Body of pancreas (tissue), 4 donors: ENCODE results near the gene ZNF135. TPM values are rescaled to one million over a fixed set of nuclear protein-coding genes. Genes with fewer than 3 reads are reported as not detected.
A peak's percentile ranks its signal among the peaks of the same experiment; 100 is the strongest.

Experiments
- ATAC-seq: fragments of 150-250 bp; one replicate; pipeline ENCODE4 v1.9.1; 2016
- DNase-seq, 4 donors: peaks; one replicate each; pipeline ENCODE4 v3.0.0-alpha.2; 2019
- H3K27ac ChIP-seq, 4 donors: fragments of 200-600 bp; sonication (generic); 1 replicate in 3 of 4; 2 replicates in 1 of 4; pipeline versions ENCODE4 v1.5.1 to v1.6.1; 2016 to 2019; ENCODE audit warnings: mild to moderate bottlenecking in 1 of 4, mixed read lengths in 1 of 4, moderate library complexity in 1 of 4
- H3K27me3 ChIP-seq, 2 donors: fragments of 200-600 bp; sonication (generic); one replicate each; pipeline ENCODE4 v1.6.0; 2016; ENCODE audit warnings: mild to moderate bottlenecking in 1 of 2
- H3K36me3 ChIP-seq, 2 donors: fragments of 200-600 bp; sonication (generic); replicated peaks in 1 of 2; 2 replicates each; pipeline ENCODE4 v1.5.1; 2016; ENCODE audit warnings: low read depth in 2 of 2; ENCODE audit not compliant: insufficient read depth in 1 of 2
- H3K4me1 ChIP-seq: fragments of 200-600 bp; sonication (generic); one replicate; pipeline ENCODE4 v1.6.0; 2016
- H3K4me3 ChIP-seq, 2 donors: fragments of 200-600 bp; sonication (generic); 1 replicate in 1 of 2; 2 replicates in 1 of 2; pipeline ENCODE4 v1.5.1; 2016 to 2019
- H3K9me3 ChIP-seq, 3 donors: fragments of 200-600 bp; sonication (generic); 1 replicate in 2 of 3; 2 replicates in 1 of 3; pipeline ENCODE4 v1.5.1; 2016
- POLR2A ChIP-seq, 3 donors: fragments of 450-650 bp; IDR thresholded peaks; one replicate each; pipeline ENCODE4 v1.6.1; 2016; ENCODE audit warnings: antibody characterized with exemption in 3 of 3, mild to moderate bottlenecking in 2 of 3
- WGBS, 2 donors: methylation state at CpG; one replicate each; pipeline ENCODE4 v1.1.5; 2017; 5-methylcytosine and 5-hydroxymethylcytosine counted together
- intact Hi-C: fragments of 100-400 bp; cut with DNase I; formaldehyde crosslinking; loops from one replicate; pipeline ENCODE4 v1.15.1; 2023
- total RNA-seq, 2 donors: library from RNA; depleted of rRNA; stranded (reverse); fragments of >200 nt; gene quantifications; one replicate each; pipeline ENCODE4 v1.1.0, GENCODE V29; 2016
- TF ChIP-seq, protein P1 (sequence below), 7 experiments: fragments of 450-650 bp in 4 of 7; fragments of 200-600 bp in 3 of 7; sonication (generic) in 3 of 7; IDR thresholded peaks; one replicate each; pipeline ENCODE4 v1.5.1; 2016 to 2019; ENCODE audit warnings: antibody characterized with exemption in 7 of 7

ZNF135 gene
- total RNA-seq = 1 to 10 TPM; 3.9 to 4.9 TPM

GRCh38 chr19:58059003-58059670 is at the start of gene ZNF135:
TSS of gene ZNF135 (plus strand) at chr19:58059282. CDS start at chr19:58060003, 721 bp downstream.
- intact Hi-C loops = no loop called here
- peaks cover 0 to 25% (median 0%) of the 10 kb centered on the region in 3 donors for H3K9me3 ChIP-seq
- H3K4me3 ChIP-seq = peak within 1 kb of the TSS in 1 of 2 donors; percentile 43
- peak; percentile 95 for ATAC-seq
- peaks cover 7% of the 10 kb centered on the region for H3K4me1 ChIP-seq
- peak within 1 kb of the TSS; percentile 55 to 90 (median 85) for H3K27ac ChIP-seq
- H3K27me3 ChIP-seq = no peaks in the 10 kb centered on the region
- peaks cover 0 to 2% of the 10 kb centered on the region in 2 donors for H3K36me3 ChIP-seq
- TF ChIP-seq POLR2A (IDR thresholded peaks at IDR 0.05) = peak in 2 of 3 donors; percentile 72 to 75
- TF ChIP-seq, protein P1, sequence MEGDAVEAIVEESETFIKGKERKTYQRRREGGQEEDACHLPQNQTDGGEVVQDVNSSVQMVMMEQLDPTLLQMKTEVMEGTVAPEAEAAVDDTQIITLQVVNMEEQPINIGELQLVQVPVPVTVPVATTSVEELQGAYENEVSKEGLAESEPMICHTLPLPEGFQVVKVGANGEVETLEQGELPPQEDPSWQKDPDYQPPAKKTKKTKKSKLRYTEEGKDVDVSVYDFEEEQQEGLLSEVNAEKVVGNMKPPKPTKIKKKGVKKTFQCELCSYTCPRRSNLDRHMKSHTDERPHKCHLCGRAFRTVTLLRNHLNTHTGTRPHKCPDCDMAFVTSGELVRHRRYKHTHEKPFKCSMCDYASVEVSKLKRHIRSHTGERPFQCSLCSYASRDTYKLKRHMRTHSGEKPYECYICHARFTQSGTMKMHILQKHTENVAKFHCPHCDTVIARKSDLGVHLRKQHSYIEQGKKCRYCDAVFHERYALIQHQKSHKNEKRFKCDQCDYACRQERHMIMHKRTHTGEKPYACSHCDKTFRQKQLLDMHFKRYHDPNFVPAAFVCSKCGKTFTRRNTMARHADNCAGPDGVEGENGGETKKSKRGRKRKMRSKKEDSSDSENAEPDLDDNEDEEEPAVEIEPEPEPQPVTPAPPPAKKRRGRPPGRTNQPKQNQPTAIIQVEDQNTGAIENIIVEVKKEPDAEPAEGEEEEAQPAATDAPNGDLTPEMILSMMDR (IDR thresholded peaks at IDR 0.05) = no peak
- DNase-seq = peak; percentile 77 to 86 (median 83)
- 1% methylated on average over 15 to 48 of the region's 62 CpGs for WGBS, 2 donors

- intact Hi-C loops = no loop called here
- Histone ChIP-seq H3K27ac (peak overlapping the region in 3 of 4 donors; percentile 54 to 67 (median 59)), H3K9me3 (peaks cover 0 to 67% (median 0%) of the 10 kb centered on the region in 3 donors)
These were observed 49.8 kb upstream of the ZNF135 start for GRCh38 chr19:58009301-58009665.

DNA sequence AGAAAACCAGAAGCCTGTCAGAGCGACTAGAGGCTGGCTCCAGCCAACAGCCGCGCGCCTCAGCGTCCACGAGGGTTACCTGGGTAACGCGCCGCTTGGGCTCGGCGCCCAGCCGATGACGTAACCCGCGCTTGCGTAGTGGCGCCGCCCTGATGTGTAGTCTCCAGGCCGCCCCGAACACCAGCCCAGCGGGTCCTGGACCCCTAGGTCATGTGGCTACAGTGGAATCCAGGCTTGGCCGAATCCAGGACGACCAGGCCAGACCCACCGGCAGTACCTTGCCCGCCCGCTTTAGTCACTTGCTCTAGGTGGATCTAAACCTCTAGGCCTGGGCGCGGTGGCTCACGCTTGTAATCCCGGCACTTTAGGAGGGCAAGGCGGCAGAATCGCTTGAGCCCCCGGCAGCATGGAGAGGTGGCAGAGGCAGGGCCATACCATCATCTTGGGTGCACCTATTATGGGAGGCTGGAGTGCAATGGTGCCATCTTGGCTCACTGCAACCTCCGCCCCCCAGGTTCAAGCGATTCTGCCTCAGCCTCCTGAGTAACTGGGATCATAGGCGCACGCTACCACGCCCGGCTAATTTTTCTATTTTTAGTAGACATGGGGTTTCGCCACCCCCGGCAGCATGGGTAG is 49.3 kb upstream of the ZNF135 start:
- H3K27me3 ChIP-seq = no peaks in the 10 kb centered on the region
- H3K9me3 ChIP-seq = peaks cover 0 to 71% (median 0%) of the 10 kb centered on the region in 3 donors
- H3K4me1 ChIP-seq = peaks cover 3% of the 10 kb centered on the region
- intact Hi-C loops = no loop called here
- peak overlapping the region in 3 of 4 donors; percentile 54 to 67 (median 59) for H3K27ac ChIP-seq
- H3K4me3 ChIP-seq = no peak overlapping the region
- peak; percentile 97 for ATAC-seq
- WGBS, 2 donors = 4 to 41% methylated on average over 13 to 40 of the region's 41 CpGs
- DNase-seq = peak; percentile 78 to 86 (median 84)
- TF ChIP-seq, protein P1 (IDR thresholded peaks at IDR 0.05) = no peak
- TF ChIP-seq POLR2A (IDR thresholded peaks at IDR 0.05) = peak; percentile 29 to 56 (median 38)
- H3K36me3 ChIP-seq = no peaks in the 10 kb centered on the region

More at GRCh38 chr19:58009301-58009665, 49.8 kb upstream of the ZNF135 start:
- no peaks in the 10 kb centered on the region for H3K27me3 ChIP-seq
- DNase-seq (no peak), ATAC-seq (peak; percentile 16)
- H3K4me1 ChIP-seq = peaks cover 6% of the 10 kb centered on the region
- 0 to 1% methylated on average over 10 to 21 of the region's 21 CpGs for WGBS, 2 donors
- no peak overlapping the region for H3K4me3 ChIP-seq
- TF ChIP-seq POLR2A (IDR thresholded peaks at IDR 0.05) = no peak
- TF ChIP-seq, protein P1 (IDR thresholded peaks at IDR 0.05) = no peak
- H3K36me3 ChIP-seq = no peaks in the 10 kb centered on the region

DNA sequence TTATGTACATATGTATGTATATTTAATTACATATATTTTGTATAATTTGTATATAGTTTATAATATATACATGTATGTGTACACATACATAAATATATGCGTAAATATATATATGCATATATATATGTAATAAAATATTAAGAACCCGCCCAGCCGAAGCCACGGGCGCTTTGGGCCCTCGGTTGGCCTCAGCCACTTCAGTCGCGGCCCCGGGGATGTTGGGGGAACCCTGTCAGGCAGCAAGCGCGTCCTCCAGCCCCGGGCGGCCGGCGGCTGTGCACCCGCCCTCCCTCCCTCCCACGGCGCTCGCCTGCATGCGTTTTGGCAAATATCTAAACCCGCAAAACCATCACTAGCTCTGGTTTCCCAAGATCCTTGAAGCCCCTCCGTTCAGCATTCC is 48.6 kb upstream of the ZNF135 start:
- intact Hi-C loops = no loop called here
- H3K27me3 ChIP-seq = no peaks in the 10 kb centered on the region
- ATAC-seq (no peak), DNase-seq (no peak)
- no peak overlapping the region for H3K4me3 ChIP-seq
- H3K9me3 ChIP-seq = peaks cover 0 to 69% (median 0%) of the 10 kb centered on the region in 3 donors
- no peak for TF ChIP-seq POLR2A (IDR thresholded peaks at IDR 0.05)
- TF ChIP-seq, protein P1 (IDR thresholded peaks at IDR 0.05) = no peak
- peaks cover 3% of the 10 kb centered on the region for H3K4me1 ChIP-seq
- H3K36me3 ChIP-seq = no peaks in the 10 kb centered on the region
- H3K27ac ChIP-seq = no peak overlapping the region
- 50 to 83% methylated on average over 20 to 22 of the region's 22 CpGs for WGBS, 2 donors
